Activated CD4-positive, alpha-beta T cell treated with anti-CD3 and anti-CD28 coated beads for 36 hours (primary cell): Measurements from ENCODE around the gene SMIM12. TPM values are rescaled to one million over a fixed set of nuclear protein-coding genes. Genes with fewer than 3 reads are reported as not detected.

Experiments used
- ATAC-seq: fragments of 200-7000 bp; cut with Tn5 transposase; one replicate; pipeline ENCODE4 v1.10.0; 2021; ENCODE audit warnings: mild to moderate bottlenecking, moderate library complexity
- CTCF ChIA-PET: fragments of 350-600 bp; sonication (Branson Sonifier 250); formaldehyde crosslinking; loops from one replicate; lab custom pipeline; 2021; ENCODE audit warnings: antibody characterized with exemption; lab: Charles Lee
- POLR2A ChIA-PET: fragments of 350-600 bp; sonication (Branson Sonifier 250); formaldehyde crosslinking; loops from one replicate; lab custom pipeline; 2021; ENCODE audit warnings: antibody characterized with exemption, inconsistent platforms; lab: Charles Lee
- DNase-seq: peaks from one replicate; pipeline ENCODE4 v3.0.0-alpha.2; 2020
- H3K27ac Mint-ChIP-seq: one replicate; pipeline ENCODE4 v1.8.0; 2021; ENCODE audit warnings: mixed read lengths
- H3K27me3 Mint-ChIP-seq: one replicate; pipeline ENCODE4 v1.8.0; 2021; ENCODE audit warnings: mixed read lengths
- H3K36me3 Mint-ChIP-seq: one replicate; pipeline ENCODE4 v1.8.0; 2021; ENCODE audit warnings: low read depth, mixed read lengths
- H3K4me1 Mint-ChIP-seq: one replicate; pipeline ENCODE4 v1.8.0; 2021; ENCODE audit warnings: mixed read lengths
- H3K4me3 Mint-ChIP-seq: one replicate; pipeline ENCODE4 v1.8.0; 2021; ENCODE audit warnings: mild to moderate bottlenecking, moderate library complexity, mixed read lengths
- H3K9me3 Mint-ChIP-seq: one replicate; pipeline ENCODE4 v1.8.0; 2021; ENCODE audit warnings: low read depth, mixed read lengths
- intact Hi-C, 2 experiments: fragments of 100-400 bp; cut with DNase I in 1 of 2; cut with micrococcal nuclease in 1 of 2; formaldehyde crosslinking; loops; one replicate each; pipeline versions ENCODE4 v1.14.2 to v1.15.1; 2022 to 2024; cut with DNase I, micrococcal nuclease
- total RNA-seq, 2 experiments: library from RNA; stranded (reverse); gene quantifications; one replicate each; pipeline ENCODE4 v1.2.3, GENCODE V29; 2021

SMIM12 gene
- total RNA-seq, 2 experiments from 2014 or later: 42.4 to 45.0 TPM

DNA sequence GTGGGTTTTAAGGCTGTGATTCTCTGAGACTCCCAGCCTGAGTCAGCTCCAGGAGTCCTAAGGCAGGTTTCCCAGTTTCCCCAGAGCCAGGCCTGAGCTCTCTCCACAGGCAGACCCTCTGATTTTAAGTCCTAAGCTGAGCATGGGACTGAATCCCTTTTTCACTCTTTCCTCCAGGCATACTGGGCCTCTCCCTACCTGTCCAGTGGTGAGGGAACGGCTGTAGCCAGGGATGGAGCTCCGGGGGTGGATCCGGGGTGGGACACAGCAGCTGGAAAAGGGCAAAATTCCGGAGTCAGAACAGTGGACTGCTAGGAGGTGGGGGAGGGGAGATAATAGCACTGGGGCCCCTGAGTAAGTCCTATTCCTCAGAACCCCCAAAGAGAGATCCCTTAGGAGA, 39.9 kb upstream of the SMIM12 start:
- H3K27ac Mint-ChIP-seq: no peak overlapping the region
- H3K4me3 Mint-ChIP-seq: no peak overlapping the region
- DNase-seq (no peak), ATAC-seq (no peak)
- no peaks in the 10 kb centered on the region for H3K4me1 Mint-ChIP-seq
- H3K27me3 Mint-ChIP-seq: peaks cover 12% of the 10 kb centered on the region
- no peaks in the 10 kb centered on the region for H3K36me3 Mint-ChIP-seq
- H3K9me3 Mint-ChIP-seq: no peaks in the 10 kb centered on the region
- POLR2A ChIA-PET: no interaction called here
- intact Hi-C loops: no loop called here
- CTCF ChIA-PET: interaction anchor here (0.9 kb wide), 1 partner anchor 87 kb away, joined by 4 read pairs; no protein-coding TSS in a partner anchor

DNA sequence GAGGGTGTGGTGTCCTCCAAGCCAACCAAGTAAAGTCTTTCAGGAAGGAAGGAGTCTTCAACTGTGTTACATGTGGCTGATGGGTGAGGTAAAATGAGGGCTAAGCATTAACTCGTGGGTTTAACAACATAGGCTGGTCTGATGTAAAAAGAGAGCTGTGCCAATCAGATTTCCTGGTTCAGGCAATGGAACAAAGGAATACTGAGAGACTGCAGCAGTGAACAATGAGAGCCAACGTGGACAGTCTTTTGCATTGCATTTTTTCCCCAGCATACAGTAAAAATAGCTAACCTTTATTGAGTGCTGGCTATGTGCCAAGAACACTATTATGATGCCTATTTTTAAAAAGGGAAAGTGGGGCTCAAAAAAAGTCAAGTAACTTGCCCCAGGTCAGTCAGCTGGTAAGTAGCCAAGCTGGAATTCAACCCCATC, 38.8 kb upstream of the SMIM12 start:
- Mint-ChIP-seq H3K36me3 (no peaks in the 10 kb centered on the region), H3K27ac (no peak overlapping the region), H3K27me3 (peaks cover 12% of the 10 kb centered on the region), H3K9me3 (no peaks in the 10 kb centered on the region), H3K4me3 (no peak overlapping the region), H3K4me1 (no peaks in the 10 kb centered on the region)
- POLR2A ChIA-PET: no interaction called here
- intact Hi-C loops: no loop called here
- no peak for DNase-seq
- CTCF ChIA-PET: interaction anchor here (1.1 kb wide), 1 partner anchor 46 kb away, joined by 3 read pairs; no protein-coding TSS in a partner anchor
- no peak for ATAC-seq

DNA sequence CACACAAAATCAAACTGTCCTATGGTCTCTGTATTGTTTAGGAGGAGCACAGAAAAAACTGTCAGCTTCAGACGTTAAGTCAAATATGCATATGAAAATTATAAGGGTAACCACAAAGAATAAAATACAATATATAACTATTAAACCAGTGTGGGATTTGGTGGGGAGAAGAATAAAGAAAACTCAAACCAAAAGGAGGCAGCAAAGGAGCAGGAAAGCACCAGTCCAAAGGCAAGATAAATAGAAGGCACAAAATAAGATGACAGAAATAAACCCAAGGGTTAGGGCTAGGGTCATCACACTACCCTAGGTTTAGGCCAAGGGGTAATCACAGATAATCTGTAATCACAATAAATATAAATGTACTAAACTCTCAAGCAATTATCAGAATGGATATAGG, 37.1 kb upstream of the SMIM12 start:
- peaks cover 9% of the 10 kb centered on the region for H3K27me3 Mint-ChIP-seq
- H3K9me3 Mint-ChIP-seq: peaks cover 7% of the 10 kb centered on the region
- no peaks in the 10 kb centered on the region for H3K36me3 Mint-ChIP-seq
- ATAC-seq (no peak), DNase-seq (no peak)
- H3K4me1 Mint-ChIP-seq: no peaks in the 10 kb centered on the region
- H3K4me3 Mint-ChIP-seq: no peak overlapping the region
- H3K27ac Mint-ChIP-seq: no peak overlapping the region
- POLR2A ChIA-PET: no interaction called here
- CTCF ChIA-PET: interaction anchor here (0.9 kb wide), 1 partner anchor 36 kb away, joined by 4 read pairs; no protein-coding TSS in a partner anchor
- intact Hi-C loops: no loop called here

DNA sequence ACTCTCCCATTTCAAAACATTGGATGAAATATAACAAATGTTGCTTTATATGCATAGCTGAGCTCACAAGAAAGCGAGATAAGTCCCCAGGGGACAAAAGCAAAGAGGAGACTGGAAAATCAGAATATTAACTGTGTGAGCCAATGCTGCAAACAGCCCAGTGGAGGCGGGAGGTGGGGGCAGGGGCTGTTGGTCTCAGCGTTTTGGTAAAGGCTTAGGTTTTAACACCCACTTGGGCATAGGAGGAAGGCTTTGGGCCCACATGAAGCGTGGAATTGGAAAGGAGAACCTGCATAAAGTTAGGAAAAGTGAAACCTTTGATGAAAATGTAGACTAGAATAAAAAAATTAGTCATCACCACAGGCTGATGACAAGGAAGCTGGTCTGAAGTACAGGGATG, 30.2 kb upstream of the SMIM12 start:
- peaks cover 3% of the 10 kb centered on the region for H3K4me1 Mint-ChIP-seq
- no peak overlapping the region for H3K4me3 Mint-ChIP-seq
- H3K36me3 Mint-ChIP-seq: no peaks in the 10 kb centered on the region
- no peak overlapping the region for H3K27ac Mint-ChIP-seq
- H3K27me3 Mint-ChIP-seq: peaks cover 14% of the 10 kb centered on the region
- peaks cover 8% of the 10 kb centered on the region for H3K9me3 Mint-ChIP-seq
- intact Hi-C loops: no loop called here
- DNase-seq: no peak
- ChIA-PET CTCF (interaction anchor here (0.8 kb wide), 1 partner anchor 37 kb away, joined by 3 read pairs; no protein-coding TSS in a partner anchor), POLR2A (no interaction called here)
- ATAC-seq: no peak

DNA sequence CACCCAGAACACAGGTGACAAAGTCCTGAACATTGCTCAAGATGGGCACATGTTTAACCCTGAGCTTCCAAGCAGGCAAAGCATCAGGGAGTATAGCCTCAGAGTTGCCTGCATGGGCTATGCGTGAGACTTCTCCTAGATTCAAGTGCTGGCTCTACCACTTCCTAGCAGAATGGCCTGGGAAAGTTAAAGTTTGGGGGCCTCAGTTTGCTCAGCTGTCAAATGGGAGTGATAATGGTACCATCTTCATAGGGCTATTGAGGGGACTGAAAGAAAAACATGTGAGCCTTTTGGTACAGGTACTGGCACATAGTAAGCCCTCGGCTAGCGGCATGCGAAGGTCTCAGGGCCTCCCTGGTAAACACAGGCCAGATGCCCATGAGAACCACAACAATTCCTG, 28.0 kb upstream of the SMIM12 start:
- ATAC-seq (no peak), DNase-seq (no peak)
- intact Hi-C loops: no loop called here
- ChIA-PET POLR2A (no interaction called here), CTCF (no interaction called here)
- Mint-ChIP-seq H3K36me3 (no peaks in the 10 kb centered on the region), H3K9me3 (peaks cover 7% of the 10 kb centered on the region), H3K4me3 (no peak overlapping the region), H3K27ac (no peak overlapping the region), H3K4me1 (peaks cover 3% of the 10 kb centered on the region), H3K27me3 (peaks cover 27% of the 10 kb centered on the region)

DNA sequence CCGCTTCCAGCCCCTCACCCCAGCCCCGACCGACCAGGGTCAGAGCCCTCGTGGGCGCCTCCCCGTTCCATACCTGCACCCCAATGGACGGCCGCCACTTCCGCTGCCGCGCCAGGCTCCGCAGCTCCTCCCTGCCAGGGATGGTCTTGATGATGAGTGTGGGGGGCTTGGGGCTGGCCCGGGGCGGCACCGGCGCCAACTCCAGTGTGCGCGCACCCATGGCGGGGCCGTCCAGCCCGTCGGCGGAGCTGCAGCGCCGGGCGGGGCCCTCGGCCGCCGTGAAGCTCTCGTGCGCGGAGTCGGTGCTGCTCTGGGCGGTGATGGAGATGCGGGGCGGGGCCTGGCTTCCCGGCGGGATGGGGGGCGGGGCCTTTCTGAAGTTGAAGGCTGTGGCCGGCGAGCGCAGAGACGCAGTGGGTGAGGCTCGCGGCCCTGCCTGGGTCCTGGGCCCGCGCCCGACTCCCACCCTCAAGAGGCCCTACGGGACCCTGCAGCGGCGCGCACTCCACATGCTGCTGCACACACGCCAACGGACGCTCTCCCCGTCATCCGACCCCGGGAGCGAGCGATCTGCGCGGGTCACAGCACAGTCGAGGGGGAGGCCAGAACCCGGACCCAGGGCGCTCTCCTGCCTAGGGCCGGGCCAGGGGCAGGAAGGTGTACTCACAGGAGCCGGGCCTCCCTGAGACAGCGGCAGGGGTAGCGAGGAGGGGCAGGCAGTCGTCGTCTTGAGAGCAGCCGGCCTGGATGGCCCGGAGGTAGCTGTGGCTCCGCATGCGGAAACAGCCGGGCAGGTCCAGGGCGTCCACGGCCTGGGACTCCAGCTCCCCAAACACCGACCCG, 26.1 kb upstream of the SMIM12 start:
- no peak overlapping the region for H3K27ac Mint-ChIP-seq
- H3K4me1 Mint-ChIP-seq: peaks cover 3% of the 10 kb centered on the region
- ChIA-PET POLR2A (interaction anchor here (0.6 to 0.9 kb wide), 2 partner anchors 18 to 313 kb away, joined by 3 read pairs; no protein-coding TSS in a partner anchor), CTCF (interaction anchor here (0.7 to 1.5 kb wide), 2 partner anchors 19 to 1214 kb away, joined by 3 to 7 read pairs; no protein-coding TSS in a partner anchor)
- peak overlapping the region; percentile 50 for H3K4me3 Mint-ChIP-seq
- H3K9me3 Mint-ChIP-seq: no peaks in the 10 kb centered on the region
- peak; percentile 80 for DNase-seq
- ATAC-seq: peak; percentile 94
- no peaks in the 10 kb centered on the region for H3K36me3 Mint-ChIP-seq
- intact Hi-C loops: loop anchor here in 1 of 2 experiments (1.0 kb wide), 1 partner anchor 19 kb away; no protein-coding TSS in a partner anchor
- H3K27me3 Mint-ChIP-seq: peaks cover 26% of the 10 kb centered on the region

DNA sequence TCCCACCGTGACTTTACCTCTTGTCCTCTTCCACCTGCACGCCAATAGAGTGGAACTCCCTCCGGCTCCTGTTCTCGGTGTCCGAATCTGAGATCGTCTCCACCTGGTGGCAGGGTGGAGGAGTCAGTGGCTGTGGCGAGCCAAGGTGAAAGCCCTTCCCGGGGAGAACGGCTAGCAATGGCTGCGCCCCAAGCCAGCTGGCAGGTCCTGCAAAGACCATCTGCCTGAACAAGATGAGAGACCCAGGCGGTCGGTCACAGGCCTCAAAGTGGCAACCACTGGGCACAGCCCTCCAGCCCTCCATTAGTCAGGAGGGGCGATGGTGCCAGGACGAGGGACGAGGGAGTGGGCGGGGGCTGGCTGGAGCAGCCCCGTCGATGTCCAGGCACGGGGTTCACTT, 25.4 kb upstream of the SMIM12 start:
- CTCF ChIA-PET: interaction anchor here (0.6 to 1.5 kb wide), 3 partner anchors 19 to 1213 kb away, joined by 3 to 7 read pairs (median 3); no protein-coding TSS in a partner anchor
- intact Hi-C loops: loop anchor here in 1 of 2 experiments (1.0 kb wide), 1 partner anchor 19 kb away; no protein-coding TSS in a partner anchor

DNA sequence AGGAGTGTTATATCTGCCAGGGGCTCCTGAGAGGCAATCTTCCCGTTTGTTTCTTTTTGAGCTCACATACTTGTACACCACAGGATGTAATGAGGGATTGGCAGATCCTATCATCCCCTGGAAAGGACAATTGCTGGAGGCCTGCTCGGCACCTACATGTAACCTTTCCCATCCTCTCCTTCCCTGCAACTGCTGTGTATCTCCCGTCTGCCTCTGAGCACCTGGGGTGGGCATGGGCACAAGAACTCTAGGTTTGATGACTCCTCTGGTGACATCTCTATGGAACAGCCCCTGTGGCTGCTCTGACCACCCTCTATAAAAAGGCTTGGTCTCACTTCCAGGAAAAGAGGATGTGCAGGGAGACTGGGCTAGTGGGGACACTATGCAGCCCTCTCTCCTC, 25.0 kb upstream of the SMIM12 start:
- Mint-ChIP-seq H3K4me1 (peaks cover 3% of the 10 kb centered on the region), H3K27me3 (peaks cover 27% of the 10 kb centered on the region), H3K27ac (no peak overlapping the region), H3K36me3 (no peaks in the 10 kb centered on the region), H3K9me3 (no peaks in the 10 kb centered on the region), H3K4me3 (peak overlapping the region; percentile 50)
- ChIA-PET POLR2A (interaction anchor here (0.9 kb wide), 1 partner anchor 17 kb away, joined by 3 read pairs; no protein-coding TSS in a partner anchor), CTCF (interaction anchor here (0.6 to 2.6 kb wide), 4 partner anchors 18 to 1213 kb away, joined by 3 to 8 read pairs (median 5); no protein-coding TSS in a partner anchor)
- intact Hi-C loops: no loop called here
- ATAC-seq: no peak
- no peak for DNase-seq

More for the DNA sequence above, 25.4 kb upstream of the SMIM12 start:
- Mint-ChIP-seq H3K36me3 (no peaks in the 10 kb centered on the region), H3K4me1 (peaks cover 3% of the 10 kb centered on the region), H3K9me3 (no peaks in the 10 kb centered on the region), H3K4me3 (peak overlapping the region; percentile 50), H3K27ac (no peak overlapping the region), H3K27me3 (peaks cover 24% of the 10 kb centered on the region)
- ATAC-seq (no peak), DNase-seq (no peak)
- POLR2A ChIA-PET: interaction anchor here (0.6 to 0.9 kb wide), 2 partner anchors 18 to 313 kb away, joined by 3 read pairs; no protein-coding TSS in a partner anchor

DNA sequence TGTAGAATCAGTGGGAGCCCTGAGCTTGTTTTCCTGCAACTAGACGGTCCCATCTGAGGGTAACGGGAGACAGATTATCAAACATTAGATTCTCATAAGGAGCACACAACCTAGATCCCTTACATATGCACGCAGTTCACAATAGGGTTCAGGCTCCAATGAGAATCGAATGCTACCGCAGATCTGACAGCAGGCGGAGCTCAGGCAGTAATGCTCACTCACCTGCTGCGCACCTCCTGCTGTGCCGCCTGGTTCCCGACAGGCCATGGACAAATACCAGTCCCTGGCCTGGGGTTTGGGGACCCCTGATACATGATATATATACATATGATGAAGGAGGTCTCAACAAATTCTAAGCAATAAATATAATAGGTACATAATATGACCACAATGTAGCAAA, 19.7 kb upstream of the SMIM12 start:
- POLR2A ChIA-PET: no interaction called here
- Mint-ChIP-seq H3K4me1 (no peaks in the 10 kb centered on the region), H3K27ac (no peak overlapping the region), H3K36me3 (no peaks in the 10 kb centered on the region), H3K4me3 (no peak overlapping the region), H3K27me3 (peaks cover 33% of the 10 kb centered on the region), H3K9me3 (no peaks in the 10 kb centered on the region)
- DNase-seq: no peak
- no peak for ATAC-seq
- intact Hi-C loops: no loop called here
- CTCF ChIA-PET: interaction anchor here (0.9 kb wide), 1 partner anchor 13 kb away, joined by 7 read pairs; no protein-coding TSS in a partner anchor

DNA sequence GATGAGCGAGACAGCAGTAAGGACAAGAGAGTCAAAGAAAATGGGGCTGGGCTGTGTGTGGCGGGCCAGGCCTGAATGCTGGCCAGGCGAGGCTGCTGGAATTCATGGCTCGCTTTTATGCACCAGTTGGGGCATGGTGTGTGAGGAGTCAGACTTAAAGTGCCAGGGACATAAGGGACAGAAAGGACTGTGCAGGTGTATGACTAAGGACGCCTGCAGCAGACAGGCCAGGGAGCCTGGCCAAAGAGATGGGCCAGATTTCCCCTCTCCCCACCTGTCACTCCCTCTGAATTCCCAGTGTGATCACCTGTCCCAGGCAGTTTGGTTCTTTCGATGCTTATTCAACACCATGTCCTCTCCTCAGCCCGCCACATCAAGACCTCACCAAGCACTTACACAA, 16.9 kb upstream of the SMIM12 start:
- no peak for DNase-seq
- no peaks in the 10 kb centered on the region for H3K9me3 Mint-ChIP-seq
- CTCF ChIA-PET: no interaction called here
- no peak overlapping the region for H3K27ac Mint-ChIP-seq
- intact Hi-C loops: no loop called here
- no peak overlapping the region for H3K4me3 Mint-ChIP-seq
- H3K36me3 Mint-ChIP-seq: no peaks in the 10 kb centered on the region
- POLR2A ChIA-PET: no interaction called here
- H3K27me3 Mint-ChIP-seq: peaks cover 31% of the 10 kb centered on the region
- H3K4me1 Mint-ChIP-seq: peaks cover 5% of the 10 kb centered on the region
- no peak for ATAC-seq

DNA sequence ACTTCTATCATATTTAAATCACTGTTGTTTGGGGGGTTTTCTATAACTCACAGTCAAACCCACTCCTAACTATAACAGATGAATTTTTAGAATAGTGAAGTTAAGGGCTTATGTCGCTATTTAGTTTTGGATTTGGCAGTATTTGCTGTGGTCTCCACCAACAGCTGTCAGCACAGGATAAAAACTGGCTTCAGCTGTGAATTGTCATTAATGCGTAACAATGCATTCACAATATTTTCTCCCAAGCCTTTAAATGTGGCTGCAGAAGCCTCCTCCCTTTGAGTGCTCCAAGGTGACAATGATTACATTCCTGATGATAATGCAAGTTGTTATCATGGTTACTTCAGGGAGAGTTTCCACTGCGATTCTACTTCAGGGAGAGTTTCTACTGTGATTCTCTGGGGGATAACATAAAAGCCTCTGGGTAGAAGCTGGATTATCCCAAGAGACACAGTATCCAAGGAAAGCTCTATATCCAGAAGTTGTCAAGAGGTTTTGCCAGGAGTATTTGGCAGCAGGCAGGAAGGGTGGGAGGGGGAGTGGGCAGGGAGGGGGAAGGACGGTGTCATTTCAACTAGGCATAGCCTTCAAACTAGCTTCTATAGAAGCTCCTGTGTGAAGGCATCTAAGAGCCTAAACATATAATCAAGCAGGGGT, 14.9 kb upstream of the SMIM12 start:
- Mint-ChIP-seq H3K36me3 (no peaks in the 10 kb centered on the region), H3K4me1 (peaks cover 10% of the 10 kb centered on the region), H3K4me3 (no peak overlapping the region), H3K9me3 (no peaks in the 10 kb centered on the region), H3K27ac (no peak overlapping the region), H3K27me3 (peaks cover 28% of the 10 kb centered on the region)
- DNase-seq (no peak), ATAC-seq (no peak)
- ChIA-PET CTCF (no interaction called here), POLR2A (no interaction called here)
- intact Hi-C loops: no loop called here
